NT2/D1 (cell line): Measurements from ENCODE around the gene GPR63.

Experiments used
- YY1 ChIP-seq: IDR thresholded peaks from 2 replicates; pipeline ENCODE4 v1.6.1; 2011; ENCODE audit not compliant: insufficient read length, insufficient read depth
- ZNF274 ChIP-seq: IDR thresholded peaks from 2 replicates; pipeline ENCODE4 v1.6.1; 2011; ENCODE audit warnings: mild to moderate bottlenecking, low read depth, low read length

- no peak for TF ChIP-seq ZNF274
- TF ChIP-seq YY1, result no peak
Measured at GRCh38 chr6:96812077-96812703, 25.1 kb downstream of the GPR63 start.
